Heart left ventricle (tissue), 16 donors: ENCODE measurements around the gene IFNA14. TPM values are rescaled to one million over a fixed set of nuclear protein-coding genes. Genes with fewer than 3 reads are reported as not detected.

ENCODE experiments used
- ATAC-seq, 4 donors: fragments of 200-7000 bp; cut with Tn5 transposase; one replicate each; pipeline ENCODE4 v1.9.1; 2020 to 2022; ENCODE audit warnings: moderate library complexity in 4 of 4, mild to moderate bottlenecking in 3 of 4, moderate number of reproducible peaks in 1 of 4
- DNase-seq, 5 donors: peaks; one replicate each; pipeline ENCODE4 v3.0.0-alpha.2; 2020
- H3K27ac ChIP-seq, 12 donors: fragments of 200-600 bp; sonication (generic) in 4 of 12; one replicate each; pipeline versions ENCODE4 v1.5.0 to v1.8.0; 2016 to 2022; ENCODE audit warnings: mild to moderate bottlenecking in 2 of 12
- H3K27me3 ChIP-seq, 9 donors: fragments of 200-600 bp; sonication (generic) in 2 of 9; one replicate each; pipeline versions ENCODE4 v1.5.1 to v1.8.0; 2016 to 2022; ENCODE audit warnings: mild to moderate bottlenecking in 3 of 9
- H3K36me3 ChIP-seq, 9 donors: fragments of 200-600 bp; sonication (generic) in 2 of 9; one replicate each; pipeline versions ENCODE4 v1.5.0 to v1.8.0; 2018 to 2022; ENCODE audit warnings: mild to moderate bottlenecking in 2 of 9
- H3K4me1 ChIP-seq, 12 donors: fragments of 200-600 bp; sonication (generic) in 4 of 12; one replicate each; pipeline versions ENCODE4 v1.5.0 to v1.8.0; 2016 to 2022; ENCODE audit warnings: mild to moderate bottlenecking in 3 of 12
- H3K4me3 ChIP-seq, 12 donors: fragments of 200-600 bp; sonication (generic) in 4 of 12; one replicate each; pipeline versions ENCODE4 v1.5.0 to v1.8.0; 2017 to 2022; ENCODE audit warnings: mild to moderate bottlenecking in 9 of 12, moderate library complexity in 4 of 12
- H3K9me3 ChIP-seq, 12 donors: fragments of 200-600 bp; sonication (generic) in 4 of 12; one replicate each; pipeline versions ENCODE4 v1.5.0 to v1.8.0; 2016 to 2022; ENCODE audit warnings: mild to moderate bottlenecking in 1 of 12
- CTCF ChIP-seq, 12 donors: fragments of 200-600 bp; sonication (generic) in 4 of 12; IDR thresholded peaks; one replicate each; pipeline versions ENCODE4 v1.5.0 to v1.8.0; 2018 to 2022; ENCODE audit warnings: antibody characterized with exemption in 12 of 12, mild to moderate bottlenecking in 5 of 12
- POLR2A ChIP-seq, 2 donors: fragments of 450-650 bp; IDR thresholded peaks; one replicate each; pipeline ENCODE4 v1.6.1; 2017; ENCODE audit warnings: antibody characterized with exemption in 2 of 2, mild to moderate bottlenecking in 2 of 2, moderate library complexity in 2 of 2
- WGBS, 4 donors: extraction: QIAGEN DNeasy Blood & Tissue Kit in 2 of 4; methylation state at CpG; one replicate each; pipeline versions ENCODE4 v1.1.5 to v1.1.7; 2013 to 2018; 5-methylcytosine and 5-hydroxymethylcytosine counted together
- intact Hi-C, 10 donors: fragments of 100-400 bp; cut with DNase I; formaldehyde crosslinking; loops; one replicate each; pipeline versions ENCODE4 v1.11.1 to v1.14.2; 2022
- polyA plus RNA-seq, 2 donors: library from polyadenylated mRNA; stranded (reverse); fragments of 200-250 nt; gene quantifications; one replicate each; pipeline ENCODE4 v1.2.3, GENCODE V29; 2013
- total RNA-seq, 9 donors: library from RNA; depleted of rRNA in 2 of 9; stranded (reverse); fragments of >200 nt in 2 of 9; fragmentation: NEBNext Ultra II Directional in 3 of 9; extraction: Animal tissue kit (Norgen Biotek cat#: 25700) in 3 of 9; gene quantifications; one replicate each; pipeline versions ENCODE4 v1.1.0 to v1.2.4, GENCODE V29; 2016 to 2023
- donor health status: ischemic (EF 13 %, LVEDD 7.1; RV severe dilation, severe dysfunction).
- donor health status: healthy with polysubstance abuse.
- donor health status: DM: no; HTN: yes; CAD: no.
- donor health status: DM: no; HTN: no; CAD: no.
- donor health status: ischemic (EF 25% LVEDD 6.9; RV normal size, moderate dysfunction).
- donor health status: ischemic (EF 25% LVEDD 5.7; RV mildly dilated, moderate dysfunction).
- donor health status: healthy.
- donor health status: DM: yes; HTN: yes; CAD: no.
- donor health status: ischemic (EF 35%, LVEDD 5.7; RV mildly dilated, moderate dysfunction).
- donor health status: nonischemic (EF 11% LVEDD 7.7; RV severe dilation, severe dysfunction).
- donor health status: DM: yes; HTN: yes; CAD: no.
- donor health status: PGD.
- donor health status: ischemic (EF 29% LVEDD 5.4; RV normal size, mild dysfunction).
- donor health status: nonischemic (EF 23%, LVEDD 6.1; RV moderate dilation, normal function).

The IFNA14 gene
- total and polyA plus RNA-seq, 11 donors: not detected

GRCh38 chr9:21265421-21266189, 25.8 kb upstream of the IFNA14 start:
- DNase-seq (no peak), ATAC-seq (no peak)
- 17 to 40% (median 21%) methylated on average over 1 of the region's 1 CpG for WGBS, 4 donors
- intact Hi-C loops: no loop called here
- Histone ChIP-seq H3K9me3 (peaks cover 0 to 2% (median 0%) of the 10 kb centered on the region in 12 donors), H3K27ac (no peak overlapping the region), H3K27me3 (peaks cover 0 to 18% (median 0%) of the 10 kb centered on the region in 9 donors), H3K4me3 (no peak overlapping the region), H3K4me1 (no peaks in the 10 kb centered on the region), H3K36me3 (no peaks in the 10 kb centered on the region)
- TF ChIP-seq CTCF (IDR thresholded peaks at IDR 0.05) (no peak), POLR2A (IDR thresholded peaks at IDR 0.05) (no peak)

- no peak for TF ChIP-seq CTCF (IDR thresholded peaks at IDR 0.05)
- no peak for TF ChIP-seq POLR2A (IDR thresholded peaks at IDR 0.05)
- DNase-seq (no peak), ATAC-seq (no peak)
- WGBS, 4 donors: 62 to 90% (median 75%) methylated on average over 5 of the region's 5 CpGs
- Histone ChIP-seq H3K4me1 (peaks cover 0 to 11% (median 2%) of the 10 kb centered on the region in 12 donors), H3K36me3 (no peaks in the 10 kb centered on the region), H3K27ac (no peak overlapping the region), H3K4me3 (no peak overlapping the region), H3K9me3 (no peaks in the 10 kb centered on the region), H3K27me3 (peaks cover 0 to 3% (median 0%) of the 10 kb centered on the region in 9 donors)
- intact Hi-C loops: loop anchor here in 2 of 10 donors (10.0 kb wide), 1 partner anchor 529 kb away; no protein-coding TSS in a partner anchor
These were observed 15.9 kb upstream of the IFNA14 start for GRCh38 chr9:21255538-21256212.

- DNase-seq: peak; percentile 26 to 58 (median 33)
- peaks cover 0 to 11% (median 2%) of the 10 kb centered on the region in 12 donors for H3K4me1 ChIP-seq
- 0 to 2% (median 1%) methylated on average over 3 of the region's 3 CpGs for WGBS, 4 donors
- intact Hi-C loops: loop anchor here in 2 of 10 donors (10.0 kb wide), 1 partner anchor 532 kb away; no protein-coding TSS in a partner anchor
- H3K9me3 ChIP-seq: no peaks in the 10 kb centered on the region
- H3K27me3 ChIP-seq: peaks cover 0 to 18% (median 6%) of the 10 kb centered on the region in 9 donors
- no peak overlapping the region for H3K27ac ChIP-seq
- H3K36me3 ChIP-seq: no peaks in the 10 kb centered on the region
- TF ChIP-seq CTCF (IDR thresholded peaks at IDR 0.05): peak; percentile 26 to 61 (median 43)
- no peak for TF ChIP-seq POLR2A (IDR thresholded peaks at IDR 0.05)
- no peak overlapping the region for H3K4me3 ChIP-seq
- peak; percentile 32 to 84 (median 72) for ATAC-seq
These were observed 13.1 kb upstream of the IFNA14 start for GRCh38 chr9:21252721-21253547.
